Activated CD8-positive, alpha-beta memory T cell treated with anti-CD3 and anti-CD28 coated beads for 1 hour (primary cell): ENCODE data around the gene SDHAF1.
"Not testable (repeated sequence)": the region's sequence is repeated elsewhere in the genome, so short reads cannot be mapped to it uniquely, and the experiment has no call there.

Source experiments
- DNase-seq, 2 donors: peaks; one replicate each; pipeline ENCODE4 v3.0.0-alpha.2; 2020; ENCODE audit warnings: low read depth in 1 of 2; ENCODE audit errors: extremely low read depth in 1 of 2

Gene SDHAF1

GRCh38 chr19:36014012-36014924 lies 19.3 kb downstream of the SDHAF1 start, which contains the start of gene ALKBH6:
ALKBH6 (minus strand) TSS chr19:36014213; CDS start chr19:36013397, 816 bp downstream.
- peak; percentile 98 to 99 for DNase-seq

- no peak for DNase-seq
Measured at GRCh38 chr19:36019061-36019670, 24.2 kb downstream of the SDHAF1 start.

GRCh38 chr19:36023432-36023831 lies 28.4 kb downstream of the SDHAF1 start:
- DNase-seq = no peak

GRCh38 chr19:36025541-36025940 lies 30.6 kb downstream of the SDHAF1 start:
- no peak for DNase-seq

- no peak for DNase-seq
Measured at GRCh38 chr19:36026091-36026876, 31.3 kb downstream of the SDHAF1 start.

GRCh38 chr19:36027696-36028095 lies 32.7 kb downstream of the SDHAF1 start:
- DNase-seq = no peak

GRCh38 chr19:36028313-36029041 lies 33.5 kb downstream of the SDHAF1 start:
- no peak for DNase-seq

- DNase-seq = no peak
Measured at GRCh38 chr19:36030264-36031148, 35.5 kb downstream of the SDHAF1 start.

GRCh38 chr19:36031308-36031707 lies 36.3 kb downstream of the SDHAF1 start:
- DNase-seq = no peak

GRCh38 chr19:36032251-36033104 lies 37.5 kb downstream of the SDHAF1 start, which contains the start of gene CLIP3:
CLIP3 (minus strand) TSS chr19:36032873; CDS start chr19:36032357, 516 bp downstream.
- DNase-seq = peak in 1 of 2 donors; percentile 45

GRCh38 chr19:36040495-36040894 lies 45.5 kb downstream of the SDHAF1 start:
- no peak for DNase-seq

GRCh38 chr19:36041092-36041491 lies 46.1 kb downstream of the SDHAF1 start:
- not testable (repeated sequence) for DNase-seq

GRCh38 chr19:36041831-36042230 lies 46.8 kb downstream of the SDHAF1 start:
- no peak for DNase-seq

GRCh38 chr19:36043952-36044351 lies 49.0 kb downstream of the SDHAF1 start:
- no peak for DNase-seq
